ENCODE data around the gene MT2A. TPM values are rescaled to one million over a fixed set of nuclear protein-coding genes. Genes with fewer than 3 reads are reported as not detected.
A peak's percentile ranks its signal among the peaks of the same experiment; 100 is the strongest.

Gene MT2A
- total and polyA plus RNA-seq, 2 of the 13 experiments (the other 11 are each of a cell fraction or from before 2014, with no cell fraction given), result 135 to 371 TPM

DNA sequence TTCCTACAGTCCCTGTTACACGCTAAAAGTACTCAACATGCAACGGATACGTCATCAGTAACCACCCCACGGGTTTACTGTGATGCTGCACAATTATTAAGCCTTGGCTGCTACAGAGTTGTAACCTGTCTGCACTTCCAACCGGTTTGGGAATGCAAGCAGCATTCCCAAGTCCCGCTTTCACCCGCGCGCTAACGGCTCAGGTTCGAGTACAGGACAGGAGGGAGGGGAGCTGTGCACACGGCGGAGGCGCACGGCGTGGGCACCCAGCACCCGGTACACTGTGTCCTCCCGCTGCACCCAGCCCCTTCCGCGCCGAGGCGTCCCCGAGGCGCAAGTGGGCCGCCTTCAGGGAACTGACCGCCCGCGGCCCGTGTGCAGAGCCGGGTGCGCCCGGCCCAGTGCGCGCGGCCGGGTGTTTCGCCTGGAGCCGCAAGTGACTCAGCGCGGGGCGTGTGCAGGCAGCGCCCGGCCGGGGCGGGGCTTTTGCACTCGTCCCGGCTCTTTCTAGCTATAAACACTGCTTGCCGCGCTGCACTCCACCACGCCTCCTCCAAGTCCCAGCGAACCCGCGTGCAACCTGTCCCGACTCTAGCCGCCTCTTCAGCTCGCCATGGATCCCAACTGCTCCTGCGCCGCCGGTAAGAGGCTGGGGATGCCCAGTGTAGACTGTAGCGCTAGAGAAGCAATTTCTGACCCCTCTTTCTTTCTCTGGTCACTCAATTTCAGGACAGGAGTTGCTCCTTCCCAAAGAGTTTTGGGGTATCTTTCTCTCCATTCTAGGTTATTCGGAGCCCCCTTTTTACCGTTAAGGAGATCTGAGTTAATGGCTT, at the start of gene MT2A (continued):
- TF ChIP-seq, protein P1, sequence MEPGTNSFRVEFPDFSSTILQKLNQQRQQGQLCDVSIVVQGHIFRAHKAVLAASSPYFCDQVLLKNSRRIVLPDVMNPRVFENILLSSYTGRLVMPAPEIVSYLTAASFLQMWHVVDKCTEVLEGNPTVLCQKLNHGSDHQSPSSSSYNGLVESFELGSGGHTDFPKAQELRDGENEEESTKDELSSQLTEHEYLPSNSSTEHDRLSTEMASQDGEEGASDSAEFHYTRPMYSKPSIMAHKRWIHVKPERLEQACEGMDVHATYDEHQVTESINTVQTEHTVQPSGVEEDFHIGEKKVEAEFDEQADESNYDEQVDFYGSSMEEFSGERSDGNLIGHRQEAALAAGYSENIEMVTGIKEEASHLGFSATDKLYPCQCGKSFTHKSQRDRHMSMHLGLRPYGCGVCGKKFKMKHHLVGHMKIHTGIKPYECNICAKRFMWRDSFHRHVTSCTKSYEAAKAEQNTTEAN (CRISPR knock-in tag; conservative IDR thresholded peaks at IDR 0.05), result peak; percentile 92
- TF ChIP-seq EED (CRISPR knock-in tag; IDR thresholded peaks at IDR 0.05), result no peak; the same call in 1 of the 2 replicates
- 0 out of 2 replicates have a peak, but pooled peaks have one; percentile 32 for TF ChIP-seq REL (CRISPR knock-in tag; conservative IDR thresholded peaks at IDR 0.05)
- TF ChIP-seq HOXA9 (CRISPR knock-in tag; IDR thresholded peaks at IDR 0.05; ENCODE audit: borderline replicate concordance), result peak; percentile 83; the same call in 1 of the 2 replicates
- TF ChIP-seq BRD4 (CRISPR knock-in tag; IDR thresholded peaks at IDR 0.05), result peak; percentile 97
- no peak; the same call in 1 of the 2 replicates for TF ChIP-seq ZNF746 (CRISPR knock-in tag; IDR thresholded peaks at IDR 0.05)
- TF ChIP-seq, protein P2, sequence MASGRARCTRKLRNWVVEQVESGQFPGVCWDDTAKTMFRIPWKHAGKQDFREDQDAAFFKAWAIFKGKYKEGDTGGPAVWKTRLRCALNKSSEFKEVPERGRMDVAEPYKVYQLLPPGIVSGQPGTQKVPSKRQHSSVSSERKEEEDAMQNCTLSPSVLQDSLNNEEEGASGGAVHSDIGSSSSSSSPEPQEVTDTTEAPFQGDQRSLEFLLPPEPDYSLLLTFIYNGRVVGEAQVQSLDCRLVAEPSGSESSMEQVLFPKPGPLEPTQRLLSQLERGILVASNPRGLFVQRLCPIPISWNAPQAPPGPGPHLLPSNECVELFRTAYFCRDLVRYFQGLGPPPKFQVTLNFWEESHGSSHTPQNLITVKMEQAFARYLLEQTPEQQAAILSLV (CRISPR knock-in tag; IDR thresholded peaks at IDR 0.05; ENCODE audit: borderline replicate concordance), result no peak
- no peak for TF ChIP-seq TOE1 (CRISPR knock-in tag; IDR thresholded peaks at IDR 0.05)
- TF ChIP-seq, protein P3, sequence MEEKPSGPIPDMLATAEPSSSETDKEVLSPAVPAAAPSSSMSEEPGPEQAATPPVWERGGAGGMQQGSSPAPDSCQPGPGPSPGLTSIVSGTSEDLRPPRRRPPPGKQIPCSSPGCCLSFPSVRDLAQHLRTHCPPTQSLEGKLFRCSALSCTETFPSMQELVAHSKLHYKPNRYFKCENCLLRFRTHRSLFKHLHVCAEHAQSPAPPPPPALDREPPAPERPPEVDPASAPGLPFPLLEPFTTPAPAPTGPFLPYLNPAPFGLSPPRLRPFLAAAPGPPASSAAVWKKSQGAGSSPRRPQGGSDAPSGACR (CRISPR knock-in tag; IDR thresholded peaks at IDR 0.05), result no peak
- no peak; the same call in 1 of the 2 replicates for TF ChIP-seq ZZZ3 (CRISPR knock-in tag; IDR thresholded peaks at IDR 0.05; ENCODE audit: borderline replicate concordance)
- TF ChIP-seq, protein P4, sequence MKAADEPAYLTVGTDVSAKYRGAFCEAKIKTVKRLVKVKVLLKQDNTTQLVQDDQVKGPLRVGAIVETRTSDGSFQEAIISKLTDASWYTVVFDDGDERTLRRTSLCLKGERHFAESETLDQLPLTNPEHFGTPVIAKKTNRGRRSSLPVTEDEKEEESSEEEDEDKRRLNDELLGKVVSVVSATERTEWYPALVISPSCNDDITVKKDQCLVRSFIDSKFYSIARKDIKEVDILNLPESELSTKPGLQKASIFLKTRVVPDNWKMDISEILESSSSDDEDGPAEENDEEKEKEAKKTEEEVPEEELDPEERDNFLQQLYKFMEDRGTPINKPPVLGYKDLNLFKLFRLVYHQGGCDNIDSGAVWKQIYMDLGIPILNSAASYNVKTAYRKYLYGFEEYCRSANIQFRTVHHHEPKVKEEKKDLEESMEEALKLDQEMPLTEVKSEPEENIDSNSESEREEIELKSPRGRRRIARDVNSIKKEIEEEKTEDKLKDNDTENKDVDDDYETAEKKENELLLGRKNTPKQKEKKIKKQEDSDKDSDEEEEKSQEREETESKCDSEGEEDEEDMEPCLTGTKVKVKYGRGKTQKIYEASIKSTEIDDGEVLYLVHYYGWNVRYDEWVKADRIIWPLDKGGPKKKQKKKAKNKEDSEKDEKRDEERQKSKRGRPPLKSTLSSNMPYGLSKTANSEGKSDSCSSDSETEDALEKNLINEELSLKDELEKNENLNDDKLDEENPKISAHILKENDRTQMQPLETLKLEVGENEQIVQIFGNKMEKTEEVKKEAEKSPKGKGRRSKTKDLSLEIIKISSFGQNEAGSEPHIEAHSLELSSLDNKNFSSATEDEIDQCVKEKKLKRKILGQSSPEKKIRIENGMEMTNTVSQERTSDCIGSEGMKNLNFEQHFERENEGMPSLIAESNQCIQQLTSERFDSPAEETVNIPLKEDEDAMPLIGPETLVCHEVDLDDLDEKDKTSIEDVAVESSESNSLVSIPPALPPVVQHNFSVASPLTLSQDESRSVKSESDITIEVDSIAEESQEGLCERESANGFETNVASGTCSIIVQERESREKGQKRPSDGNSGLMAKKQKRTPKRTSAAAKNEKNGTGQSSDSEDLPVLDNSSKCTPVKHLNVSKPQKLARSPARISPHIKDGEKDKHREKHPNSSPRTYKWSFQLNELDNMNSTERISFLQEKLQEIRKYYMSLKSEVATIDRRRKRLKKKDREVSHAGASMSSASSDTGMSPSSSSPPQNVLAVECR (CRISPR knock-in tag; IDR thresholded peaks at IDR 0.05; ENCODE audit: borderline replicate concordance), result peak; percentile 81
- 0 out of 2 replicates have a peak, but pooled peaks have one; percentile 60 for TF ChIP-seq PCBP1 (IDR thresholded peaks at IDR 0.05; ENCODE audit: borderline replicate concordance, low read depth, low read length)
- TF ChIP-seq ARNT2 (CRISPR knock-in tag; IDR thresholded peaks at IDR 0.05; ENCODE audit: low read depth), result peak; percentile 60
- TF ChIP-seq, protein P5, sequence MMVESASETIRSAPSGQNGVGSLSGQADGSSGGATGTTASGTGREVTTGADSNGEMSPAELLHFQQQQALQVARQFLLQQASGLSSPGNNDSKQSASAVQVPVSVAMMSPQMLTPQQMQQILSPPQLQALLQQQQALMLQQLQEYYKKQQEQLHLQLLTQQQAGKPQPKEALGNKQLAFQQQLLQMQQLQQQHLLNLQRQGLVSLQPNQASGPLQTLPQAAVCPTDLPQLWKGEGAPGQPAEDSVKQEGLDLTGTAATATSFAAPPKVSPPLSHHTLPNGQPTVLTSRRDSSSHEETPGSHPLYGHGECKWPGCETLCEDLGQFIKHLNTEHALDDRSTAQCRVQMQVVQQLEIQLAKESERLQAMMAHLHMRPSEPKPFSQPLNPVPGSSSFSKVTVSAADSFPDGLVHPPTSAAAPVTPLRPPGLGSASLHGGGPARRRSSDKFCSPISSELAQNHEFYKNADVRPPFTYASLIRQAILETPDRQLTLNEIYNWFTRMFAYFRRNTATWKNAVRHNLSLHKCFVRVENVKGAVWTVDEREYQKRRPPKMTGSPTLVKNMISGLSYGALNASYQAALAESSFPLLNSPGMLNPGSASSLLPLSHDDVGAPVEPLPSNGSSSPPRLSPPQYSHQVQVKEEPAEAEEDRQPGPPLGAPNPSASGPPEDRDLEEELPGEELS (CRISPR knock-in tag; IDR thresholded peaks at IDR 0.05), result 0 out of 2 replicates have a peak, but pooled peaks have one; percentile 75
- no peak for TF ChIP-seq ZNF7 (CRISPR knock-in tag; IDR thresholded peaks at IDR 0.05)
- TF ChIP-seq CREB1 (IDR thresholded peaks at IDR 0.05), result peak; percentile 90
- TF ChIP-seq CREB1 (CRISPR knock-in tag; IDR thresholded peaks at IDR 0.05), result no peak; the same call in 1 of the 2 replicates
